Measurements from ENCODE around the gene GRIA3.

- TF ChIP-seq, protein P1, sequence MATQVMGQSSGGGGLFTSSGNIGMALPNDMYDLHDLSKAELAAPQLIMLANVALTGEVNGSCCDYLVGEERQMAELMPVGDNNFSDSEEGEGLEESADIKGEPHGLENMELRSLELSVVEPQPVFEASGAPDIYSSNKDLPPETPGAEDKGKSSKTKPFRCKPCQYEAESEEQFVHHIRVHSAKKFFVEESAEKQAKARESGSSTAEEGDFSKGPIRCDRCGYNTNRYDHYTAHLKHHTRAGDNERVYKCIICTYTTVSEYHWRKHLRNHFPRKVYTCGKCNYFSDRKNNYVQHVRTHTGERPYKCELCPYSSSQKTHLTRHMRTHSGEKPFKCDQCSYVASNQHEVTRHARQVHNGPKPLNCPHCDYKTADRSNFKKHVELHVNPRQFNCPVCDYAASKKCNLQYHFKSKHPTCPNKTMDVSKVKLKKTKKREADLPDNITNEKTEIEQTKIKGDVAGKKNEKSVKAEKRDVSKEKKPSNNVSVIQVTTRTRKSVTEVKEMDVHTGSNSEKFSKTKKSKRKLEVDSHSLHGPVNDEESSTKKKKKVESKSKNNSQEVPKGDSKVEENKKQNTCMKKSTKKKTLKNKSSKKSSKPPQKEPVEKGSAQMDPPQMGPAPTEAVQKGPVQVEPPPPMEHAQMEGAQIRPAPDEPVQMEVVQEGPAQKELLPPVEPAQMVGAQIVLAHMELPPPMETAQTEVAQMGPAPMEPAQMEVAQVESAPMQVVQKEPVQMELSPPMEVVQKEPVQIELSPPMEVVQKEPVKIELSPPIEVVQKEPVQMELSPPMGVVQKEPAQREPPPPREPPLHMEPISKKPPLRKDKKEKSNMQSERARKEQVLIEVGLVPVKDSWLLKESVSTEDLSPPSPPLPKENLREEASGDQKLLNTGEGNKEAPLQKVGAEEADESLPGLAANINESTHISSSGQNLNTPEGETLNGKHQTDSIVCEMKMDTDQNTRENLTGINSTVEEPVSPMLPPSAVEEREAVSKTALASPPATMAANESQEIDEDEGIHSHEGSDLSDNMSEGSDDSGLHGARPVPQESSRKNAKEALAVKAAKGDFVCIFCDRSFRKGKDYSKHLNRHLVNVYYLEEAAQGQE (IDR thresholded peaks at IDR 0.05; ENCODE audit: low read depth, low read length): no peak
- TF ChIP-seq CTCF (IDR thresholded peaks at IDR 0.05): no peak
- no peak for TF ChIP-seq EP300 (IDR thresholded peaks at IDR 0.05; ENCODE audit: borderline replicate concordance in 1 of 2, low read depth in 1 of 2, low read length in 1 of 2)
- TF ChIP-seq FOXJ3 (CRISPR knock-in tag; IDR thresholded peaks at IDR 0.05): no peak
- TF ChIP-seq POLR2AphosphoS5 (IDR thresholded peaks at IDR 0.05; ENCODE audit: low read depth, low read length): no peak
- TF ChIP-seq RFX5 (IDR thresholded peaks at IDR 0.05; ENCODE audit: low read length): no peak
- TF ChIP-seq YY1 (IDR thresholded peaks at IDR 0.05; ENCODE audit: low read depth): no peak
Observed at GRCh38 chrX:123518791-123519190, 334.7 kb downstream of the GRIA3 start.
